ENCODE results near the gene DNAJC15. TPM values are rescaled to one million over a fixed set of nuclear protein-coding genes. Genes with fewer than 3 reads are reported as not detected.

DNAJC15 gene
- polyA plus RNA-seq, 6 donors from 2014 or later: 17.0 to 46.1 (median 32.9) TPM

GRCh38 chr13:43083750-43084149, 60.4 kb downstream of the DNAJC15 start:
- Mint-ChIP-seq H3K4me3 (no peak overlapping the region), H3K4me1 (peaks cover 8 to 20% (median 13%) of the 10 kb centered on the region in 3 donors), H3K36me3 (peaks cover 9 to 21% of the 10 kb centered on the region in 2 donors), H3K9me3 (peaks cover 0 to 3% (median 0%) of the 10 kb centered on the region in 7 donors), H3K27ac (peak overlapping the region in 1 of 6 donors; percentile 76), H3K27me3 (no peaks in the 10 kb centered on the region)
- ATAC-seq (ENCODE audit: low read depth in 2 of 2): no peak
- DNase-seq: no peak

GRCh38 chr13:43085545-43085944, 62.2 kb downstream of the DNAJC15 start:
- Mint-ChIP-seq H3K9me3 (peaks cover 0 to 7% (median 3%) of the 10 kb centered on the region in 7 donors), H3K4me1 (peaks cover 8 to 20% (median 13%) of the 10 kb centered on the region in 3 donors), H3K27ac (no peak overlapping the region), H3K36me3 (peaks cover 12 to 22% of the 10 kb centered on the region in 2 donors), H3K27me3 (no peaks in the 10 kb centered on the region), H3K4me3 (no peak overlapping the region)
- no peak for DNase-seq
- ATAC-seq (ENCODE audit: low read depth in 2 of 2): no peak

GRCh38 chr13:43086181-43086580, 62.8 kb downstream of the DNAJC15 start:
- H3K36me3 Mint-ChIP-seq: peaks cover 12 to 19% of the 10 kb centered on the region in 2 donors
- H3K4me1 Mint-ChIP-seq: peaks cover 8 to 20% (median 13%) of the 10 kb centered on the region in 3 donors
- peak overlapping the region in 1 of 8 donors; percentile 16 for H3K4me3 Mint-ChIP-seq
- DNase-seq: no peak
- H3K9me3 Mint-ChIP-seq: peaks cover 0 to 7% (median 3%) of the 10 kb centered on the region in 7 donors
- no peak for ATAC-seq (ENCODE audit: low read depth in 2 of 2)
- peak overlapping the region in 1 of 6 donors; percentile 39 for H3K27ac Mint-ChIP-seq
- H3K27me3 Mint-ChIP-seq: no peaks in the 10 kb centered on the region

DNA sequence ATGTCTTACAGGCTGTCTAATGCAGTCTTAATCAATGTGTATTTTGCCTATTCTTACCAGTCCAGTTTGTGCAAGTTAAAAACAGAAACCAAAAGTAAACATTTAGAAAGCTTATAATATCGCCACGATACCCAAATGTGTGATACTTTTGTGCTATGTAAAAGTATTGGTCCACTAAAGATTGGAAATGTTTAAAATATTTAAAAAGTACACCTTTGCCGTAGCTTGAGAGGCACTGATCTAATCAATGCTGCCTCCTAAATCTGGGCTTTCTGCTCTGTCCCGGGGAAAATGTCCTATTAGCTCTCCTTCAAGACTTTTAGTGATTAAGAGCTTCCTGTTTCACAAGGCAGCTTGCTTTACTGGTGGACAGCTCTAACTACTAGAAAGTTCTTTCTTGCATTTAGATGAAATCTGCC, 64.7 kb downstream of the DNAJC15 start:
- peaks cover 17 to 23% of the 10 kb centered on the region in 2 donors for H3K36me3 Mint-ChIP-seq
- DNase-seq (peak; percentile 14), ATAC-seq (ENCODE audit: low read depth in 2 of 2) (peak; percentile 58 to 67)
- no peaks in the 10 kb centered on the region for H3K27me3 Mint-ChIP-seq
- peaks cover 13 to 20% (median 13%) of the 10 kb centered on the region in 3 donors for H3K4me1 Mint-ChIP-seq
- peaks cover 0 to 7% (median 3%) of the 10 kb centered on the region in 7 donors for H3K9me3 Mint-ChIP-seq
- peak overlapping the region; percentile 78 to 93 (median 88) for H3K27ac Mint-ChIP-seq
- peak overlapping the region; percentile 76 to 92 (median 88) for H3K4me3 Mint-ChIP-seq

- peaks cover 13 to 21% (median 15%) of the 10 kb centered on the region in 3 donors for H3K4me1 Mint-ChIP-seq
- ATAC-seq (ENCODE audit: low read depth in 2 of 2): no peak
- no peak overlapping the region for H3K27ac Mint-ChIP-seq
- no peak overlapping the region for H3K4me3 Mint-ChIP-seq
- H3K9me3 Mint-ChIP-seq: peaks cover 0 to 7% (median 3%) of the 10 kb centered on the region in 7 donors
- peaks cover 18 to 23% of the 10 kb centered on the region in 2 donors for H3K36me3 Mint-ChIP-seq
- H3K27me3 Mint-ChIP-seq: no peaks in the 10 kb centered on the region
- DNase-seq: no peak
Observed at GRCh38 chr13:43089912-43090498, 66.6 kb downstream of the DNAJC15 start.

- H3K36me3 Mint-ChIP-seq: peaks cover 20 to 28% of the 10 kb centered on the region in 2 donors
- no peaks in the 10 kb centered on the region for H3K27me3 Mint-ChIP-seq
- peaks cover 2 to 16% (median 9%) of the 10 kb centered on the region in 3 donors for H3K4me1 Mint-ChIP-seq
- ATAC-seq (ENCODE audit: low read depth in 2 of 2) (no peak), DNase-seq (no peak)
- peak overlapping the region in 1 of 6 donors; percentile 22 for H3K27ac Mint-ChIP-seq
- H3K9me3 Mint-ChIP-seq: peaks cover 0 to 2% (median 0%) of the 10 kb centered on the region in 7 donors
- no peak overlapping the region for H3K4me3 Mint-ChIP-seq
Observed at GRCh38 chr13:43094901-43095300, 71.5 kb downstream of the DNAJC15 start.

DNA sequence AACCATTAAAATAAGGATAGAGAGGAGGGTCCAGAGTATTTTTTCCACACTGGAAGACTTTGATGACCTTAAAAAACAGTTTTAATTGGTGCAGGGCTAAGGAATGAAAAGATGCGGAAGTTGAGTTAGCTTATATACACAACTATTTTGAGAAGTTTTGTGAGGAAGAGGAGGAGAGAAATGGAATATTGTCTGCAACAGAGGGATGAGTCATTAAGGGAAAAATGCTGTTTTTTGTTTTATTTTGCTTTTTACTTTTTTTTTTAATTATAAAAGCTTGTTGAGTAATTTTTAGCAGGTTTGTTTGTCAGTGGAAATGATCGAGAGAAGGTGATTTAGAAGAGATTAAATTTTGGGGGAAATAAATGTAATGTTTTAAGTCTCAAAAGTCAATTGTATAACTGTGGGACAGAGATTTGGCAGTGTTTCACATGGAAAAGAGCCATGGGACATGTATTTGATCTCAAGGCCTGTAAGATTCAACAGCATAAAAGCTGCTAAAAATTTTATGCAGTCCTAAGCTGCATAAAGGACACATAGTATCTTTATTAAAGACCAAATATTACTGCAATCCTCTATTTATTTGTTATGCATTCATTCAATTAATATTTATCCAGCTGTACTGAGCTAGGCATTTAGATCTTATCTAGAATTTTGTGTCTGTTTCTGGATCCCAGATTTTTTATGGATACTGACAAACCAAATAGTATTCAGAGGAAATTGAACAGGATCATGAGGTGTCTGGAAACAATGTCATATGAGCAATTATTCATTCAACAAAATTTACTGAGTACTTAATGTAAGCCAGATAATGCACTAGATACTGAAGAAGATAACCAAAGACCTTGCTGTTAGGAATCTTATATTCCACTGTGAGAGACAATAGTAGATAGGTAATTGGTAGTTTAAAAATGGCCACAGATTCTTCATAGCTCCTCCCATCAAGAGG, 72.7 kb downstream of the DNAJC15 start:
- Mint-ChIP-seq H3K27ac (peak overlapping the region in 1 of 6 donors; percentile 5), H3K36me3 (peaks cover 26 to 36% of the 10 kb centered on the region in 2 donors), H3K4me3 (no peak overlapping the region), H3K4me1 (peaks cover 7 to 21% (median 14%) of the 10 kb centered on the region in 3 donors), H3K9me3 (peaks cover 0 to 7% (median 5%) of the 10 kb centered on the region in 7 donors), H3K27me3 (no peaks in the 10 kb centered on the region)
- DNase-seq (no peak), ATAC-seq (ENCODE audit: low read depth in 2 of 2) (no peak)

DNA sequence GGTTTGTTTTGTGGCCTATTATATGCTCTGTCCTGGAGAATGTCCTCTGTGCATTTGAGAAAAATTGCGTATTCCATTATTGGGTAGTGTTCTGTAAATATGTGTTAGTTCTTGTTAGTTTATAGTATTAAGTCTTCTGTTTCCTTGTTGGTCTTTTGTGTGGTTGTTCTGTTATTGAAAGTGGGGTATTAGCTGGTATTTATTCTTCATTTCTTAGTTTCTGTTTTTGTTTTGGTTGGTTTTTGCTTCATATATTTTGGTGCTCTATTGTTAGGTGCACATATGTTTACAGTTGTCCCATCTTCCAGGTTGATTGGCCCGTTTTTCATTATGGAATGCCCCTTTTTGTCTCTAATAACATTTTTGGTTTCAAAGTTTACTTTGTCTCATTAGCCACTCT, 77.3 kb downstream of the DNAJC15 start:
- Mint-ChIP-seq H3K36me3 (peaks cover 20 to 26% of the 10 kb centered on the region in 2 donors), H3K4me3 (no peak overlapping the region), H3K9me3 (peaks cover 0 to 14% (median 9%) of the 10 kb centered on the region in 7 donors), H3K27ac (peak overlapping the region in 1 of 6 donors; percentile 13), H3K27me3 (no peaks in the 10 kb centered on the region), H3K4me1 (peaks cover 10 to 25% (median 12%) of the 10 kb centered on the region in 3 donors)
- no peak for DNase-seq
- no peak for ATAC-seq (ENCODE audit: low read depth in 2 of 2)

- DNase-seq (no peak), ATAC-seq (ENCODE audit: low read depth in 2 of 2) (no peak)
- H3K4me1 Mint-ChIP-seq: peaks cover 9 to 24% (median 10%) of the 10 kb centered on the region in 3 donors
- no peaks in the 10 kb centered on the region for H3K27me3 Mint-ChIP-seq
- peaks cover 15 to 16% of the 10 kb centered on the region in 2 donors for H3K36me3 Mint-ChIP-seq
- H3K27ac Mint-ChIP-seq: no peak overlapping the region
- H3K9me3 Mint-ChIP-seq: peaks cover 0 to 14% (median 9%) of the 10 kb centered on the region in 7 donors
- no peak overlapping the region for H3K4me3 Mint-ChIP-seq
Observed at GRCh38 chr13:43102304-43102703, 78.9 kb downstream of the DNAJC15 start.

DNA sequence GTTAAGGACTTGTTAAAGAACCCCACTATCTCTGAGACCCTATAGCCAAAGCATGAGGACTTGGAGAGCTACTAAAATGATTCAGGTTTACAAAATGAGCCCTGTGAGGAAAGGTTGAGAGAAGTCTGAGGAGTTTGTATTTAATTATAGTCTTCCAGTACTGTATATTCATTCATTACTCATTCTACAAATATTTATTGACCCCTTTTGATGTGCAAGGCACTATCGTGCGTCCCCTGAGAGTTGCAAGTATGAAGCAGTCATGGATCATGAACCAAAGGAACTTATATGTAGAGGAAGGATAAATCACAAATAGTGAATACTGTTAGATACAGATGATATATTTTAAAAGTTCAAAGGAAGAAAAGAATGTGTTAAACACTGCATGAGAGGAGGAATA, 84.4 kb downstream of the DNAJC15 start:
- no peak overlapping the region for H3K4me3 Mint-ChIP-seq
- H3K4me1 Mint-ChIP-seq: peaks cover 0 to 11% (median 4%) of the 10 kb centered on the region in 3 donors
- H3K27me3 Mint-ChIP-seq: no peaks in the 10 kb centered on the region
- DNase-seq: no peak
- no peak for ATAC-seq (ENCODE audit: low read depth in 2 of 2)
- peaks cover 10 to 11% of the 10 kb centered on the region in 2 donors for H3K36me3 Mint-ChIP-seq
- H3K9me3 Mint-ChIP-seq: no peaks in the 10 kb centered on the region
- peak overlapping the region in 1 of 6 donors; percentile 79 for H3K27ac Mint-ChIP-seq

DNA sequence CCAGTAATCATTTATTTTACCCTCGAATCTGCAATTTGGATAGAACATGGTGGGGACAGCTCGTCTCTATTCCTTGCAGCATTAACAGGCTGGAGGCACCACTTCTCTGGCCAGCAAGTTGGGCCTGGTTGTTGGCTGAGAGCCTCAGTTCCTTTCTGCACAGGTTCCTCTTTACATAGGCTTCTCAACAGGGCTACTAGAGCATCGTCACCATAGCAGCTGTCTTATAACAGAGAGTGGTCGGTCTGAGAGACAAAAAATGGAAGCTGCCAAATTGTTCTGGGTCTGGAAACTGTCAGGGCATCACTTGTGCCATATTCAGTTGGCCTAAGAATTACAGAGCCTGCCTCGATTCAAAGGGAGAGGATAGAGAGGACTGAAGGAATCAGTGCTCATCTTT, 86.7 kb downstream of the DNAJC15 start:
- DNase-seq: no peak
- Mint-ChIP-seq H3K27me3 (no peaks in the 10 kb centered on the region), H3K4me1 (peaks cover 0 to under 1% (median 0%) of the 10 kb centered on the region in 3 donors), H3K27ac (peak overlapping the region in 1 of 6 donors; percentile 60), H3K4me3 (no peak overlapping the region), H3K36me3 (peaks cover 10 to 11% of the 10 kb centered on the region in 2 donors), H3K9me3 (no peaks in the 10 kb centered on the region)
- ATAC-seq (ENCODE audit: low read depth in 2 of 2): no peak

DNA sequence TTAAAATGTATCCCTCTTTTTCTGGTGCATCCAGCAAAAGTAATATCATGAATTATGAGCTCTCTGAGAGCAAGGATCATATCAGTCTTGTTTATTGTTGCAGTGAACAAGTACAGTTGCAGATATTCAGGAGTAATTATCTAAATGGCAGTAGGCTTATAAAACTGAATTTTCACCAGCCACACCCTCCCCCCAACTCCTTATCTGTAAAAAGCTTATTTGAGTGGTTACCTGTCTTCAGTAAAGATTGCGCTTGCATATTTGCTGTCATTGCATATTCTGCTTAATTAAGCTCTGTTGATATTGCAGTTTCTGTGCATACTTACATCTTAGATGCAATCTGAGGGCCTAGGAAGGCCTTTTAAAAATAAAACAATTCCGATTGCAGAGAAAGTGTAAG, 87.3 kb downstream of the DNAJC15 start:
- peaks cover 10 to 11% of the 10 kb centered on the region in 2 donors for H3K36me3 Mint-ChIP-seq
- peak overlapping the region in 2 of 6 donors; percentile 8 to 78 for H3K27ac Mint-ChIP-seq
- no peak overlapping the region for H3K4me3 Mint-ChIP-seq
- no peaks in the 10 kb centered on the region for H3K27me3 Mint-ChIP-seq
- ATAC-seq (ENCODE audit: low read depth in 2 of 2) (no peak), DNase-seq (no peak)
- H3K9me3 Mint-ChIP-seq: no peaks in the 10 kb centered on the region
- no peaks in the 10 kb centered on the region for H3K4me1 Mint-ChIP-seq
